ENCODE data around the gene FAM78B.

The FAM78B gene

DNA sequence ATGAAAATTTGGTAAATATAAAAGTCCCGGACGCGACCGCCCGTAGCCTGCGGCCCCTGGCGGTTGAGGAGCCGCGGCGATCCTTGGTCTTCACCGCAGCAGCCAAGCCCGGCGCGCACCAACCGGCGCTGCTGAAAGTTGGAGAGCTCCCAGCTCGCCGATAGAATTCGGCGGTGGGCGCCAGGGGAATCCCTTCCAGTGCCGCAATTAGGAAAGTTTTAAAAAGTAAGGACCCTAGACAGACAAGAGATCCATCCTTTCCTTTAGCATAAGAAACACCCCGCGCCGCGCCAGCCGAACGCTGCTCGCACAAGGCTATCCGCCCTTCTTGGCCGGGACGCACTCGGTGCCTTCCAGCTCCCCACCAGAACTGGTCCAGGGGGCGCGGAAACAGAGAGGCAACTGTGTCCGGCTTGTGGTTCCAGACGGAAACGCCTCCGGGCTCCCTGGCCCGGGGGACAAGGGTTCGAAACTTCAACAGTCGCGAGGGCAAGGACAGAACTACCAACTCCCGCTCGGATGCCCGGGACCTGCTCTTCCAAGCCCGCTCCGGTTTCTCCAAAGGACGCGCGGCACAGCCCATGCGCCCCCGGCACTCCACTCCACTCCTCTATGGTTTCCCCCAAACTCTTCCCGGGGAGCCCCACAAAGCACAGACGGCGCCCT, 1.7 kb downstream of the FAM78B start:
- Histone ChIP-seq H3K36me3 (ENCODE audit: insufficient read depth, low read length) (no peaks in the 10 kb centered on the region), H3K27me3 (ENCODE audit: insufficient read depth, low read length) (no peaks in the 10 kb centered on the region), H3F3A (ENCODE audit: insufficient read depth, low read length) (no peaks in the 10 kb centered on the region), H3K27ac (ENCODE audit: low read depth, low read length, poor library complexity, severe bottlenecking) (no peak overlapping the region), H3K79me2 (ENCODE audit: insufficient read depth, low read length) (no peaks in the 10 kb centered on the region), H3K4me3 (ENCODE audit: low read depth, low read length, poor library complexity, severe bottlenecking) (no peak overlapping the region), H4K20me1 (ENCODE audit: insufficient read depth, low read length) (no peaks in the 10 kb centered on the region), H3K9ac (ENCODE audit: low read length) (no peak overlapping the region), H3K9me3 (ENCODE audit: low read length) (no peaks in the 10 kb centered on the region), H2AFZ (ENCODE audit: low read length) (no peak overlapping the region), H3K9me2 (ENCODE audit: low read depth, low read length) (no peaks in the 10 kb centered on the region), H3K4me1 (ENCODE audit: insufficient read depth, low read length, severe bottlenecking) (peaks cover 9% of the 10 kb centered on the region), H3K4me2 (ENCODE audit: low read length) (no peak overlapping the region)
- TF ChIP-seq, protein P1, sequence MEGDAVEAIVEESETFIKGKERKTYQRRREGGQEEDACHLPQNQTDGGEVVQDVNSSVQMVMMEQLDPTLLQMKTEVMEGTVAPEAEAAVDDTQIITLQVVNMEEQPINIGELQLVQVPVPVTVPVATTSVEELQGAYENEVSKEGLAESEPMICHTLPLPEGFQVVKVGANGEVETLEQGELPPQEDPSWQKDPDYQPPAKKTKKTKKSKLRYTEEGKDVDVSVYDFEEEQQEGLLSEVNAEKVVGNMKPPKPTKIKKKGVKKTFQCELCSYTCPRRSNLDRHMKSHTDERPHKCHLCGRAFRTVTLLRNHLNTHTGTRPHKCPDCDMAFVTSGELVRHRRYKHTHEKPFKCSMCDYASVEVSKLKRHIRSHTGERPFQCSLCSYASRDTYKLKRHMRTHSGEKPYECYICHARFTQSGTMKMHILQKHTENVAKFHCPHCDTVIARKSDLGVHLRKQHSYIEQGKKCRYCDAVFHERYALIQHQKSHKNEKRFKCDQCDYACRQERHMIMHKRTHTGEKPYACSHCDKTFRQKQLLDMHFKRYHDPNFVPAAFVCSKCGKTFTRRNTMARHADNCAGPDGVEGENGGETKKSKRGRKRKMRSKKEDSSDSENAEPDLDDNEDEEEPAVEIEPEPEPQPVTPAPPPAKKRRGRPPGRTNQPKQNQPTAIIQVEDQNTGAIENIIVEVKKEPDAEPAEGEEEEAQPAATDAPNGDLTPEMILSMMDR (IDR thresholded peaks at IDR 0.05; ENCODE audit: low read length): no peak
- no peak for TF ChIP-seq EZH2 (IDR thresholded peaks at IDR 0.05; ENCODE audit: borderline replicate concordance, low read length)

DNA sequence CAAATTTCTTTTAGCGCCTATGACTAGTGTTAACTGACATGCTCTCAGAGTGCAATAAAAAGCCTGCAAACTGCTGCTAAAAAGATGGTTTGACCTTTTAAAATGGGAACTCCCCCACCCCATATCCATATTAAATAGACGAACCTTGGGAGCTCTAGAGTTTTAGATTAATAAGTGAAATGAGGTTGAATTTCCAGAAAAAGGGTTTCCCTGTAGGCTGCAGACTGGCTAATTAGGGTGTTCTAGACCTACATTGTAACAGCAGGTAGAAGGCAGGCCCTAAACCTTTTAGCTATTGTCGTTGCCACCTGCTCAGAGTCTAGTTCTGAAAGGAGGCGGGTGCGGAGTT, 2.2 kb downstream of the FAM78B start:
- Histone ChIP-seq H3K27ac (ENCODE audit: low read depth, low read length, poor library complexity, severe bottlenecking) (no peak overlapping the region), H3F3A (ENCODE audit: insufficient read depth, low read length) (no peaks in the 10 kb centered on the region), H3K79me2 (ENCODE audit: insufficient read depth, low read length) (no peaks in the 10 kb centered on the region), H3K4me1 (ENCODE audit: insufficient read depth, low read length, severe bottlenecking) (peaks cover 9% of the 10 kb centered on the region), H4K20me1 (ENCODE audit: insufficient read depth, low read length) (no peaks in the 10 kb centered on the region), H3K4me2 (ENCODE audit: low read length) (no peak overlapping the region), H3K9me3 (ENCODE audit: low read length) (no peaks in the 10 kb centered on the region), H3K36me3 (ENCODE audit: insufficient read depth, low read length) (no peaks in the 10 kb centered on the region), H3K9me2 (ENCODE audit: low read depth, low read length) (no peaks in the 10 kb centered on the region), H3K27me3 (ENCODE audit: insufficient read depth, low read length) (no peaks in the 10 kb centered on the region), H3K9ac (ENCODE audit: low read length) (no peak overlapping the region), H3K4me3 (ENCODE audit: low read depth, low read length, poor library complexity, severe bottlenecking) (no peak overlapping the region), H2AFZ (ENCODE audit: low read length) (no peak overlapping the region)
- no peak for TF ChIP-seq EZH2 (IDR thresholded peaks at IDR 0.05; ENCODE audit: borderline replicate concordance, low read length)

DNA sequence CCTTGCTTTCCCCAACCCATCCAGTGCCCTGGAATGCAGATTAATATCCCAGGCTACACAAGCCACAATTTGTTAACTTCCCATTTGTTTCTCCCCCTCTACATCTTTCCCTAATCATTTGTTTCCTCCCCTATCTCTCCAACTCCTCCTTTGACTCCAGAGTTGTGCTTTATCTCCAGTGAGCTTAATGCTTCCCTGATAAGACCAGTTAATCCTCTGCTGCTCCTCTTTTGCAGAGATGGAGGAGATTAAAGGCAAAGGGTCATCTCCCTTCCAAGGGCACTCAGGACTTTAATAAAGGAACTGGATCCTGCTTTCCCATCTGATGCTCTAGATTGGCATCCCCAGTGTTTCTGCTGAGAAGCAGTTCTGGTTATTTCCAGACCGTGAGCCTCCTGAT, 7.1 kb downstream of the FAM78B start:
- Histone ChIP-seq H3K9ac (ENCODE audit: low read length) (no peak overlapping the region), H2AFZ (ENCODE audit: low read length) (no peak overlapping the region), H3K9me3 (ENCODE audit: low read length) (no peaks in the 10 kb centered on the region), H3K4me3 (ENCODE audit: low read depth, low read length, poor library complexity, severe bottlenecking) (no peak overlapping the region), H3K4me2 (ENCODE audit: low read length) (no peak overlapping the region), H3K4me1 (ENCODE audit: insufficient read depth, low read length, severe bottlenecking) (no peaks in the 10 kb centered on the region), H3K79me2 (ENCODE audit: insufficient read depth, low read length) (no peaks in the 10 kb centered on the region), H3K36me3 (ENCODE audit: insufficient read depth, low read length) (no peaks in the 10 kb centered on the region), H3K27ac (ENCODE audit: low read depth, low read length, poor library complexity, severe bottlenecking) (no peak overlapping the region), H4K20me1 (ENCODE audit: insufficient read depth, low read length) (no peaks in the 10 kb centered on the region), H3F3A (ENCODE audit: insufficient read depth, low read length) (no peaks in the 10 kb centered on the region), H3K27me3 (ENCODE audit: insufficient read depth, low read length) (no peaks in the 10 kb centered on the region), H3K9me2 (ENCODE audit: low read depth, low read length) (no peaks in the 10 kb centered on the region)
- TF ChIP-seq EZH2 (IDR thresholded peaks at IDR 0.05; ENCODE audit: borderline replicate concordance, low read length): no peak
- TF ChIP-seq, protein P1 (IDR thresholded peaks at IDR 0.05; ENCODE audit: low read length): no peak

DNA sequence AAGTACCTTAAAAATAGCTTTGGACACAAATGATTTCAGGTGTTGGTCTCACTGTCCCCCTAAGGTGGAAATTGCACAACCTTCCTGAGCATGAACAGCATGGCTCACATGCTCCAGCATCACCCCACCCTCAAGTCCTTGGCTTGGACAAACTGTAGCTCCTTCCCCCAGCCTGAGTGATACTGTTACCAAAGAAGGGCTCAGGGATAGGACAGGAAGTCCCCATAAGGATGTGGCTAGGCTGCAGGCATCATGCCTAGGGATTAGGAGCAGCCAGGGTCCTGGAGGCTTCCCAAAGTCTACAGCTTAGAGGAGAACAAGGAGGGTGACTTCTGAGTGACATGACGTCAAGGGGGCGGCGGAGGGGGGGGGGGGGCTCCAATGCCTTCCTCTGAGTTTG, 10.1 kb downstream of the FAM78B start:
- Histone ChIP-seq H2AFZ (ENCODE audit: low read length) (no peak overlapping the region), H3K79me2 (ENCODE audit: insufficient read depth, low read length) (no peaks in the 10 kb centered on the region), H4K20me1 (ENCODE audit: insufficient read depth, low read length) (no peaks in the 10 kb centered on the region), H3K4me3 (ENCODE audit: low read depth, low read length, poor library complexity, severe bottlenecking) (no peak overlapping the region), H3K4me1 (ENCODE audit: insufficient read depth, low read length, severe bottlenecking) (no peaks in the 10 kb centered on the region), H3K4me2 (ENCODE audit: low read length) (no peak overlapping the region), H3F3A (ENCODE audit: insufficient read depth, low read length) (no peaks in the 10 kb centered on the region), H3K9me2 (ENCODE audit: low read depth, low read length) (no peaks in the 10 kb centered on the region), H3K9ac (ENCODE audit: low read length) (no peak overlapping the region), H3K36me3 (ENCODE audit: insufficient read depth, low read length) (no peaks in the 10 kb centered on the region), H3K27me3 (ENCODE audit: insufficient read depth, low read length) (no peaks in the 10 kb centered on the region), H3K9me3 (ENCODE audit: low read length) (no peaks in the 10 kb centered on the region), H3K27ac (ENCODE audit: low read depth, low read length, poor library complexity, severe bottlenecking) (no peak overlapping the region)
- TF ChIP-seq, protein P1 (IDR thresholded peaks at IDR 0.05; ENCODE audit: low read length): no peak
- TF ChIP-seq EZH2 (IDR thresholded peaks at IDR 0.05; ENCODE audit: borderline replicate concordance, low read length): no peak

Data from OCI-LY1 (cell line).